HG03378 (cell line): ENCODE data around the gene CLCNKB.

Source experiments
- ATAC-seq: cut with Tn5 transposase; IDR thresholded peaks from one replicate; pipeline ENCODE4 v1.9.1; 2021; ENCODE audit warnings: mild to moderate bottlenecking, moderate library complexity; ENCODE audit not compliant: unreplicated experiment

The CLCNKB gene

DNA sequence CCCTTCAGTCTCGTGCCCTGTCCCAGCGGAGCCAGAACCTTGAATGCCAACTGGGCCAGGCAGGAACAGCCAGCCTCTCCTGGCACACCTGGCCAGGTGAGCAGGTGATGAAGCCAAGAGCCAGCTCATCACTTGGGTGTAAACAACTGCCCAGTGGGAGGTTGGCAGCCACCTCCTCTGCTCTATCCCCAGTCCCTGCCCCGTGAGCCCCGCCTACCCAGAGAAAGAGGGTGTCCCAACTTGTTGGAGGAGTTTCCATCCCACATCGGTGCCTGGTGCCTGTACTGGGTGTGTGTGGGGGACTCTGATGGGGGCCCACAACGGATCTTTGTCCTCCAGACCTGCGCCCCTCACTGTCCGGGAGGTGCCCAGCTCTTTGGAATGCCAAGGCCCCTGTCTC is 47.7 kb downstream of the CLCNKB start:
- no peak for ATAC-seq

DNA sequence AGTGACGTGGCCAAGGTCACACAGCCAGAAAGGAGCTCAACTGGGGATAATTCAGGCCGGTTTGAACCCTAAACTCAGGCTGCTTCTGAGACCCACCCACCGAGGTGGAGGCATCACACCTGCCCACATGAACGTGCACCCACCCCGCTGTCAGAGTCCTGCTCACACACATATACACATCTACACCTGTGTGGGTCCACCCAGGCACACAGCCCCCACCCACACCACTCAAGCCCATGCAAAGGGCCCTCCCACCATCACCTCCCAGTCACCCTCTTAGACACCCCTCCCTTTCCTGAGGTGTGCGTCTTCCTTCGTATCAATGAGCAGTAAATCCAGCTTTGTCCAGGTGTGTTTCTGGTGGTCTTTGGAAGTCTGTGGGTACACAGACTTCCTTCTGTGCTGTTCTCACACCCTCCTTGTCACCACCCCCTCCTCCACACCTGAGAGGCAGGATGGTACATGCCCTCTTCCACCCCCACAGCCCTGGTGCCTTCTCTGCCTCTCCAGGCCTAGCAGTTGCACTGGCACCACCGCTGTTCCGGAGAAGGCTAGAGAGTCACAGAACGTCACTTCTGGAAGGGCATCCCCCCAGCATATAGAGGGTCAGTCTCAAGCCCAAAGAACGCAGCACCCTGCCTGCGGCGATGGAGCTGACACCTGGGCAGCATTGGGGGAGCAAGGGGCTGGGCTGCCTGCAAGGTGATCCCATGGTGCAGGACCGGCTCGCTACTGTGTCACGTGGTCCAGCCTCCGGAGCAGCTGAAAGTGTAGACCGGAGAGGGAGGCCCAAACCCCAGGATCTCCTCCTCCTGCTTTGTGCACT is 48.7 kb downstream of the CLCNKB start:
- ATAC-seq = no peak

GRCh38 chr1:16092923-16093511 is 49.4 kb downstream of the CLCNKB start:
- ATAC-seq = no peak

GRCh38 chr1:16093611-16094010 is 50.0 kb downstream of the CLCNKB start:
- ATAC-seq = no peak

DNA sequence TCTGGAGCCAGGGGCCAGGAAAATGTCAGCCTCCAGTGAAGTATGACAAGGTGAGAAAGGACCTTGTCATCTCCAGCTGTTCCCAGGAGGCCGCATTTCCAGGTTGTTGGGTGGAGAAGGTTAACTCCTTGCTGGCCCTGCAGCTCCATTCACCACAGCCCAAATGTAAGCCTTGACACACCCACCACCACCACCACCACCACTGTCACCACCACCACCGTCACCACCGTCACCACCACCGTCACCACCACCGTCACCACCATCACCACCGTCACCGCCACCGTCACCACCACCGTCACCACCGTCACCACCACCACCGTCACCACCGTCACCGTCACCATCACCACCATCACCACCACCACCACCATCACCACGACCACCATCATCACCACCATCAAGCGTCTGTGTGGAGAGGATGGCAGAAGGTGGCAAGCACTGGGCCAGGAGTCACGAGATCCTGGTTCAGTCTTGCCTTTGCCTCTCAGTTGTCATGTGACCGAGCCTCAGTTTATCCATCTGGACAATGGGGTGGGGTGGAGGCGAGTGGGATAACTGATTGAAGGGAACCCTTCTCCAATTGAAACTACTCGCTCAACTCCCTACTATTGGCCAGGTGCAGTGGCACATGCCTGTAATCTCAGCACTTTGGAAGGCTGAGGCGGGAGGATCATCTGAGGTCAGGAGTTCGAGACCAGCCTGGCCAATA is 51.0 kb downstream of the CLCNKB start:
- no peak for ATAC-seq

DNA sequence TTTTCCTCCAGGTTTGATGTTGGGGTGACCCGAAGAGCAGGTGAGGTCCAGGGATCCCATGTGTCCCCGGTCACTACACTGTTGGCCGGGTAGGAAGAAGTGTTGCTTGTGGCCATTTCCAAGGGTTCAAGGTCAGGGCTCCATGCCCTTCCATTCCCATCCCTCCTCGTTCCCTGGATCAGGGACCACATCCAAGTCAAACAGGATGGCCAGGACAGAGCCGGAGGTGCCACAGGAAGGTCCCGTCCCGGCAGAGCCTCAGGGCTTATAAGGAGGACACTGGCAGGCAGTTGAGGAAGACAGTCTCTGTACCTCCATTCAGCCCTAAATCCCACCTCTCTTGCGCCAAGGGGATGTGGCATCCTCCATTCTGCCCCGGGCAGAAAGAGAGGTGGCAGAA is 51.9 kb downstream of the CLCNKB start:
- ATAC-seq = no peak

GRCh38 chr1:16099412-16099811 is 55.8 kb downstream of the CLCNKB start:
- no peak for ATAC-seq

- no peak for ATAC-seq
Observed at GRCh38 chr1:16101623-16102022, 58.0 kb downstream of the CLCNKB start.
